A673 (cell line): ENCODE results near the gene STAG3. TPM values are rescaled to one million over a fixed set of nuclear protein-coding genes. Genes with fewer than 3 reads are reported as not detected.
"Not testable (repeated sequence)": the region's sequence is repeated elsewhere in the genome, so short reads cannot be mapped to it uniquely, and the experiment has no call there.

Experiments used
- BruUV-seq: library from RNA; stranded (reverse); fragments of 400-500 nt; replicated peaks from 2 replicates; lab custom pipeline; 2021; lab: Mats Ljungman, UMichigan
- CTCF ChIA-PET: fragments of 300-600 bp; sonication (Branson Sonifier 250); formaldehyde crosslinking; loops from one replicate; lab custom pipeline; 2022; ENCODE audit warnings: antibody characterized with exemption; lab: Charles Lee
- POLR2A ChIA-PET: fragments of 300-600 bp; sonication (Branson Sonifier 250); formaldehyde crosslinking; loops from one replicate; lab custom pipeline; 2022; ENCODE audit warnings: antibody characterized with exemption; ENCODE audit not compliant: low non-redundant PET; lab: Charles Lee
- DNase-seq: peaks from one replicate; pipeline ENCODE4 v3.0.0-alpha.2; 2015; ENCODE audit warnings: low spot score
- H3K27ac ChIP-seq: fragments of 200-600 bp; sonication (generic); 2 replicates; pipeline ENCODE4 v1.5.1; 2016; ENCODE audit warnings: mixed run types, low read depth, mild to moderate bottlenecking, mixed read lengths, antibody characterized with exemption, low read length; ENCODE audit not compliant: poor library complexity, severe bottlenecking
- H3K27me3 ChIP-seq: fragments of 200-600 bp; sonication (generic); replicated peaks from 2 replicates; pipeline ENCODE4 v1.6.1; 2017; ENCODE audit warnings: mixed run types, low read depth, mild to moderate bottlenecking, mixed read lengths, antibody characterized with exemption, low read length; ENCODE audit not compliant: insufficient read depth, poor library complexity
- H3K36me3 ChIP-seq: fragments of 200-600 bp; sonication (generic); 2 replicates; pipeline ENCODE4 v1.6.1; 2016; ENCODE audit warnings: mixed run types, mild to moderate bottlenecking, mixed read lengths, antibody characterized with exemption, low read length; ENCODE audit not compliant: insufficient read depth, poor library complexity, severe bottlenecking
- H3K4me1 ChIP-seq: fragments of 200-600 bp; sonication (generic); 2 replicates; pipeline ENCODE4 v1.6.1; 2017; ENCODE audit warnings: mixed run types, mild to moderate bottlenecking, mixed read lengths, antibody characterized with exemption, low read length; ENCODE audit not compliant: insufficient read depth, poor library complexity, severe bottlenecking
- H3K4me3 ChIP-seq: fragments of 200-600 bp; sonication (generic); 2 replicates; pipeline ENCODE4 v1.5.1; 2016; ENCODE audit warnings: low read depth, mixed run types, mild to moderate bottlenecking, mixed read lengths, low read length; ENCODE audit not compliant: poor library complexity, severe bottlenecking
- H3K9me3 ChIP-seq: fragments of 200-600 bp; sonication (generic); 2 replicates; pipeline ENCODE4 v1.6.1; 2016; ENCODE audit warnings: mixed run types, low read depth, mild to moderate bottlenecking, mixed read lengths, antibody characterized with exemption, low read length; ENCODE audit not compliant: poor library complexity, severe bottlenecking
- CTCF ChIP-seq: fragments of 300-800, 200-600 bp; sonication (generic); conservative IDR thresholded peaks from 2 replicates; pipeline ENCODE4 v1.5.1; 2017; ENCODE audit warnings: low read depth, mild to moderate bottlenecking, antibody characterized with exemption, low read length, moderate library complexity, mixed read lengths
- EZH2 ChIP-seq: fragments of 200-600 bp; sonication (generic); IDR thresholded peaks from 2 replicates; pipeline ENCODE4 v1.6.1; 2017; ENCODE audit warnings: borderline replicate concordance, low read depth, mild to moderate bottlenecking, mixed read lengths, antibody characterized with exemption, low read length; ENCODE audit not compliant: poor library complexity, severe bottlenecking
- intact Hi-C: fragments of 100-400 bp; cut with micrococcal nuclease; formaldehyde crosslinking; loops from one replicate; pipeline ENCODE4 v1.10.0; 2022; ENCODE audit not compliant: unreplicated experiment
- total RNA-seq: library from RNA; stranded (reverse); gene quantifications from 2 replicates; pipeline ENCODE4 v1.2.3, GENCODE V29; 2021

Gene STAG3
- total RNA-seq, 1 experiment from 2014 or later = 1.2 TPM

- TF ChIP-seq EZH2 (no peak), CTCF (no peak)
- Histone ChIP-seq H3K27me3 (no peaks in the 10 kb centered on the region), H3K9me3 (no peaks in the 10 kb centered on the region), H3K36me3 (no peaks in the 10 kb centered on the region), H3K4me1 (no peaks in the 10 kb centered on the region), H3K27ac (no peak overlapping the region), H3K4me3 (no peak overlapping the region)
- ChIA-PET POLR2A (no interaction called here), CTCF (no interaction called here)
- no TSS peak for BruUV-seq
- intact Hi-C loops = loop anchor here (2.0 to 5.0 kb wide), 2 partner anchors 83 to 224 kb away; no protein-coding TSS in a partner anchor
- no peak for DNase-seq
Observed at GRCh38 chr7:100215895-100216294, 38.2 kb downstream of the STAG3 start.

GRCh38 chr7:100217934-100218333 is 40.2 kb downstream of the STAG3 start:
- H3K27ac ChIP-seq, BruUV-seq, H3K36me3 ChIP-seq, H3K27me3 ChIP-seq, DNase-seq, POLR2A ChIA-PET, H3K9me3 ChIP-seq, H3K4me1 ChIP-seq, H3K4me3 ChIP-seq: not testable (repeated sequence)
- CTCF ChIA-PET = interaction anchor here (0.6 to 1.1 kb wide), 2 partner anchors 96 to 128 kb away, joined by 3 to 5 read pairs; no protein-coding TSS in a partner anchor
- peak; percentile 33; the same call in 1 of the 2 replicates for TF ChIP-seq CTCF
- intact Hi-C loops = loop anchor here (2.0 to 5.0 kb wide), 2 partner anchors 85 to 226 kb away; no protein-coding TSS in a partner anchor

GRCh38 chr7:100219271-100219737 is 41.6 kb downstream of the STAG3 start:
- DNase-seq = no peak
- Histone ChIP-seq H3K9me3 (no peaks in the 10 kb centered on the region), H3K36me3 (no peaks in the 10 kb centered on the region), H3K4me3 (no peak overlapping the region), H3K27me3 (no peaks in the 10 kb centered on the region), H3K4me1 (no peaks in the 10 kb centered on the region), H3K27ac (no peak overlapping the region)
- TF ChIP-seq EZH2 = no peak
- no peak for TF ChIP-seq CTCF
- POLR2A ChIA-PET = no interaction called here
- CTCF ChIA-PET = no interaction called here
- intact Hi-C loops = loop anchor here (5.0 kb wide), 1 partner anchor 227 kb away; no protein-coding TSS in a partner anchor
- BruUV-seq = no TSS peak

GRCh38 chr7:100219801-100220585 is 42.3 kb downstream of the STAG3 start, which contains the start of gene PVRIG:
PVRIG (plus strand) TSS chr7:100219949; CDS start chr7:100219971, 22 bp downstream.
- DNase-seq, BruUV-seq, POLR2A ChIA-PET, H3K36me3 ChIP-seq, H3K27ac ChIP-seq, H3K4me3 ChIP-seq, H3K27me3 ChIP-seq, CTCF ChIA-PET, H3K4me1 ChIP-seq, H3K9me3 ChIP-seq: not testable (repeated sequence)
- intact Hi-C loops = loop anchor here (5.0 kb wide), 1 partner anchor 228 kb away; no protein-coding TSS in a partner anchor
